NCI-H1436 treated with DMSO at 0.1 percent for 48 hours (cell line): ENCODE results near the gene CPO.

Experiments
- DNase-seq: peaks from one replicate; lab custom pipeline; 2025; lab: John Stamatoyannopoulos, UW

CPO gene

DNA sequence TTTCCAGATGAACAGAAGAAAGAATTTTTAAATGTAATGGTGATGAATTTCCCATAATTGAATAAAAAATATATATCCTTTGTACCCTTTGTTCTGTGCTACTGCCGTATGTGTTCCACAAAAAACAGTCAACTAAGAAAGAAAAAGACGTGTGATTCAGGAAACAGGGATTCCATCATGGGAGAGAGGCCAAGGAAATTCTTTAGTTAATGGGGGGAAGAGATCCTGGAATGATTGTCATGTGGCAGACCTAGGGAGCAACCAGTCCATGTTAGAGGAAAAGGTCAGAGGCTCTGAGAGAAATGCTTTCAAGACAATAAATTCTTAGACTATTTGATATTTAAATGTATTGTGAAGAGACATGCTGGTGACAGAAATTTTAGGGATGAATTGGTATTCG is 76.6 kb downstream of the CPO start:
- no peak for DNase-seq
